ENCODE data around the gene ABCA12. TPM values are rescaled to one million over a fixed set of nuclear protein-coding genes. Genes with fewer than 3 reads are reported as not detected.

Gene ABCA12
- total RNA-seq, 1 donor from 2014 or later: 8.9 TPM

- Mint-ChIP-seq H3K27me3 (no peaks in the 10 kb centered on the region), H3K27ac (no peak overlapping the region), H3K4me1 (ENCODE audit: unreplicated experiment) (no peaks in the 10 kb centered on the region), H3K9me3 (no peaks in the 10 kb centered on the region), H3K4me3 (no peak overlapping the region), H3K36me3 (no peaks in the 10 kb centered on the region)
- no peak for TF ChIP-seq CTCF (conservative IDR thresholded peaks at IDR 0.05)
- DNase-seq (ENCODE audit: extremely low spot score, unreplicated experiment): no peak
Measured at GRCh38 chr2:215104226-215104625, 34.2 kb downstream of the ABCA12 start.

- no peak overlapping the region for H3K27ac Mint-ChIP-seq
- DNase-seq (ENCODE audit: extremely low spot score, unreplicated experiment): no peak
- H3K9me3 Mint-ChIP-seq: no peaks in the 10 kb centered on the region
- no peaks in the 10 kb centered on the region for H3K4me1 Mint-ChIP-seq (ENCODE audit: unreplicated experiment)
- H3K4me3 Mint-ChIP-seq: no peak overlapping the region
- no peaks in the 10 kb centered on the region for H3K27me3 Mint-ChIP-seq
- no peaks in the 10 kb centered on the region for H3K36me3 Mint-ChIP-seq
- no peak for TF ChIP-seq CTCF (conservative IDR thresholded peaks at IDR 0.05)
Measured at GRCh38 chr2:215098875-215099274, 39.6 kb downstream of the ABCA12 start.

- H3K9me3 Mint-ChIP-seq: no peaks in the 10 kb centered on the region
- H3K4me1 Mint-ChIP-seq (ENCODE audit: unreplicated experiment): no peaks in the 10 kb centered on the region
- no peaks in the 10 kb centered on the region for H3K27me3 Mint-ChIP-seq
- H3K4me3 Mint-ChIP-seq: no peak overlapping the region
- no peak for DNase-seq (ENCODE audit: extremely low spot score, unreplicated experiment)
- no peak overlapping the region for H3K27ac Mint-ChIP-seq
- no peaks in the 10 kb centered on the region for H3K36me3 Mint-ChIP-seq
- no peak for TF ChIP-seq CTCF (conservative IDR thresholded peaks at IDR 0.05)
Measured at GRCh38 chr2:215084080-215084479, 54.3 kb downstream of the ABCA12 start.

GRCh38 chr2:215083146-215083545 is 55.3 kb downstream of the ABCA12 start:
- no peak for TF ChIP-seq CTCF (conservative IDR thresholded peaks at IDR 0.05)
- H3K9me3 Mint-ChIP-seq: no peaks in the 10 kb centered on the region
- H3K4me1 Mint-ChIP-seq (ENCODE audit: unreplicated experiment): no peaks in the 10 kb centered on the region
- H3K4me3 Mint-ChIP-seq: no peak overlapping the region
- no peak for DNase-seq (ENCODE audit: extremely low spot score, unreplicated experiment)
- no peaks in the 10 kb centered on the region for H3K36me3 Mint-ChIP-seq
- H3K27ac Mint-ChIP-seq: no peak overlapping the region
- no peaks in the 10 kb centered on the region for H3K27me3 Mint-ChIP-seq

GRCh38 chr2:215082446-215082845 is 56.0 kb downstream of the ABCA12 start:
- no peak for DNase-seq (ENCODE audit: extremely low spot score, unreplicated experiment)
- H3K27me3 Mint-ChIP-seq: no peaks in the 10 kb centered on the region

More at GRCh38 chr2:215082446-215082845, 56.0 kb downstream of the ABCA12 start:
- H3K4me1 Mint-ChIP-seq (ENCODE audit: unreplicated experiment): no peaks in the 10 kb centered on the region
- no peaks in the 10 kb centered on the region for H3K9me3 Mint-ChIP-seq
- no peak overlapping the region for H3K4me3 Mint-ChIP-seq
- H3K36me3 Mint-ChIP-seq: no peaks in the 10 kb centered on the region
- no peak overlapping the region for H3K27ac Mint-ChIP-seq
- no peak for TF ChIP-seq CTCF (conservative IDR thresholded peaks at IDR 0.05)
